ENCODE measurements around the gene IFT25.
"Not testable (repeated sequence)": the region's sequence is repeated elsewhere in the genome, so short reads cannot be mapped to it uniquely, and the experiment has no call there.

IFT25 gene

DNA sequence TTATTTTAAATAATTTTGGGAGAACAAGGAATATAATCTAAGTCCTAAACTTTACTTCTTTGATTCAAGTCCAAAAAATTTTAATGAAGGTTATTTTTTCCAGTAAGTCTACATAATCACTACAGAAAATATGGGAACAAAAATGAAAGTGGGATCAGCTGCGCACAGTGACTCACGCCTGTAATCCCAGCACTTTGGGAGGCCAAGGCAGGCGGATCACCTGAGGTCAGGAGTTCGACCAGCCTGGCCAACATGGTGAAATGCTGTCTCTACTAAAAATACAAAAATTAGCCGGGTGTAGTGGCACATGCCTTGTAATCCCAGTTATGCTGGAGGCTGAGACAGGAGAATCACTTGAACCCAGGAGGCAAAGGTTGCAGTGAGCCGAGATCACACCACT, 61.9 kb downstream of the IFT25 start:
- not testable (repeated sequence) for DNase-seq

- DNase-seq: not testable (repeated sequence)
These were observed 63.6 kb downstream of the IFT25 start for GRCh38 chr1:53881853-53882252.

DNA sequence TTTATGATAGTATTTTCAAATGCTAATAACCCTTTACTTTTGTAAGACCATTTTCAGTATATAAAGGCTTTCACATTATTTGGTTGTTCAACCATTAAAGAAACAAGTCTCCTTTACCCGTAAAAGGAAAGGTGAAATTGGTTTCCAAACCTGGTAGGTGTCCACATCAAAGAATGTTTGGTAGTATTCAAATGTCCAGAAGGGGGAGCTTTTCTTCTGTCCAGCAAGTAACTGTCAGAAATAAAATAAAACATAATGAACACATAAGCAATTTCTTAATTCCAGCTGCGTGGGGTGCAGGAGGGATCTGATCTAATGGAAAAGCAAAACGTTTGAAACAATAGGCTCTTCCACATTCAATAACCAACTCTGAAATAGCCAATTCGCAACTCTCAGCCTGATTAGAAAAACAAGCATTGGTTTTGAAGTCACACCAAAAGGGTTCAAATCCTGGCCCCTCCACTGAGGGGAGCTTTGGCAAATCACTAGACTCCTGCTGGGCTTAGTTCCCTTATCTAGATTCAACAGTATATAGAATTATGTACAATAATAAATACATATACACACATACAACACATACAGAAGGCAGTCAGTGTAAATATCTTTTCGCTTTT, 66.9 kb downstream of the IFT25 start:
- no peak for DNase-seq

DNA sequence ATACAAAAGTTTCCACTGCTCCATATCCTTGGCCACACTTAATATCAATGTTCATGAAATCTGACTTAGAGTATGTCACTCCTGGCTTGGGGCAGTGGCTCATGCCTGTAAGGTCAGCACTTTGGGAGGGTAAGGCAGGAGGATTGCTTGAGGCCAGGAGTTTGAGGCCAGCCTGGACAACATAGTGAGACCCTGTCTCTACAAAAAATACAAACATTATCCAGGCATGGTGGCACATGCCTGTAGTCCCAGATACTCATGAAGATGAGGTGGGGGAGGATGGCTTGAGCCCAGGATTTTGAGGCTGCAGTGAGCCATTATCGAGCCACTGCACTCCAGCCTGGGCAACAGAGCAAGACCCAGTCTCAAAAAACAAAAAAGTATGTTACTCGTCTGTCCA, 70.3 kb downstream of the IFT25 start:
- not testable (repeated sequence) for DNase-seq

- DNase-seq: no peak
These were observed 73.6 kb downstream of the IFT25 start for GRCh38 chr1:53871773-53872484.

Data from activated CD4-positive, alpha-beta T cell treated with anti-CD3 and anti-CD28 coated beads for 1 hour (primary cell).